ENCODE measurements around the gene ISLR2. TPM values are rescaled to one million over a fixed set of nuclear protein-coding genes. Genes with fewer than 3 reads are reported as not detected.

Gene ISLR2
- total RNA-seq, 1 experiment from 2014 or later, result not detected

DNA sequence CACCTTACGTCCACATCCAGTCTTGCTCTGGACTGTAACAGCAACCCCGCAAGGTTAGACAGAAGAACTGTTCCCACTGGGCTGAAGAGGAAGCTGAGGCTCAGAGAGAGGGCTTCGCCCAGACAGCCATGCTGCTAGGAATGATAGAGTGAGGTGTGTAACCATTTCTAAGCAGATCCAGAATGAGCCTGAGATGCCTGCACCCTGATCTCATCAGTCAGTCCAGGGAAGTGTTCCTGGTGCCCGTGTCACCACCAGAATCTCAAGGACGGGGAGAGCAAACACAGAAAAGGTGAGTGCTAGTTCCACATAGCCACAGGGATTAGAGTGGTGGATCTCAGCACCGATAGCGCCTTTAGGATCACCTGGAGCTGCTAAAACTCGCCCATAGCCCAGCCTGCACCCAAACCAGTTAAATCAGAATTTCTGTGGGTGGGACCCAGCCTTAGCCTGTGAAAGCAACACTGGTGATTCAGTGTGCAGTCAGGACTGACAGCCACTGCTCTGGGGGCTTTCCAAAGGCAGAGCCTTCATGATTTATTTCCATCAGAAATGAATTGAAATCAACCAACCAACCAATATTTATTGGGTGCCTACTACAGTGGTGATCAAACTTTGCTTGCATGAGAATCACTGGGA is 55.4 kb downstream of the ISLR2 start:
- BruUV-seq (replicated peaks), result no TSS peak
- H3K4me3 Mint-ChIP-seq (ENCODE audit: unreplicated experiment), result no peak overlapping the region
- H3K9me3 Mint-ChIP-seq (ENCODE audit: unreplicated experiment), result no peaks in the 10 kb centered on the region
- ChIA-PET CTCF (no interaction called here), POLR2A (no interaction called here)
- H3K27ac Mint-ChIP-seq (ENCODE audit: unreplicated experiment), result no peak overlapping the region
- H3K36me3 ChIP-seq (ENCODE audit: control insufficient read depth, insufficient read depth, low read length), result no peaks in the 10 kb centered on the region
- H3K36me3 Mint-ChIP-seq (ENCODE audit: insufficient read depth, unreplicated experiment), result no peaks in the 10 kb centered on the region
- H3K4me1 ChIP-seq, result peaks cover 10% of the 10 kb centered on the region; the same call in 1 of the 2 replicates
- intact Hi-C loops (cut with micrococcal nuclease; ENCODE audit: unreplicated experiment), result no loop called here
- H3K27me3 Mint-ChIP-seq (ENCODE audit: insufficient read depth, unreplicated experiment), result peaks cover 13% of the 10 kb centered on the region
- H3K4me3 ChIP-seq (ENCODE audit: low read depth, low read length), result no peak overlapping the region
- H3K27me3 ChIP-seq (replicated peaks; ENCODE audit: control insufficient read depth, insufficient read depth, low read length), result no peaks in the 10 kb centered on the region
- no peaks in the 10 kb centered on the region for H3K4me1 Mint-ChIP-seq (ENCODE audit: low read depth, unreplicated experiment)
- no peaks in the 10 kb centered on the region for H3K9me3 ChIP-seq
- no peak for DNase-seq
- TF ChIP-seq CTCF (IDR thresholded peaks at IDR 0.05; ENCODE audit: insufficient read depth in 1 of 2, low read depth in 1 of 2, low read length in 1 of 2, severe bottlenecking in 1 of 2, unreplicated experiment in 1 of 2), result no peak

Other genes starting within 250 kb of the ISLR2 start
- gene LOXL1, start 204.1 kb upstream of the ISLR2 start, total RNA-seq (2022), result 1.3 and 3.7 TPM in 2 replicates
- 7.6 TPM in 2 replicates for gene STOML1, start 138.3 kb upstream of the ISLR2 start, total RNA-seq (2022)
- gene PML, start 135.9 kb upstream of the ISLR2 start, total RNA-seq (2022), result 18.7 and 19.5 TPM in 2 replicates
- not detected in 2 replicates for gene GOLGA6A, start 48.0 kb upstream of the ISLR2 start, total RNA-seq (2022)
- not detected in 2 replicates for gene ISLR, start 43.1 kb downstream of the ISLR2 start, total RNA-seq (2022)
- 2.1 and 3.1 TPM in 2 replicates for gene STRA6, start 72.2 kb downstream of the ISLR2 start, total RNA-seq (2022)
- gene CCDC33, start 105.7 kb downstream of the ISLR2 start, total RNA-seq (2022), result not detected in 2 replicates
- 0.56 TPM in 1 of 2 replicates, not detected in the other for gene CYP11A1, start 237.1 kb downstream of the ISLR2 start, total RNA-seq (2022)

All from Caco-2 (cell line).